ENCODE data around the gene MRPS24.
A peak's percentile ranks its signal among the peaks of the same experiment; 100 is the strongest.
"Not testable (repeated sequence)": the region's sequence is repeated elsewhere in the genome, so short reads cannot be mapped to it uniquely, and the experiment has no call there.

MRPS24 gene

DNA sequence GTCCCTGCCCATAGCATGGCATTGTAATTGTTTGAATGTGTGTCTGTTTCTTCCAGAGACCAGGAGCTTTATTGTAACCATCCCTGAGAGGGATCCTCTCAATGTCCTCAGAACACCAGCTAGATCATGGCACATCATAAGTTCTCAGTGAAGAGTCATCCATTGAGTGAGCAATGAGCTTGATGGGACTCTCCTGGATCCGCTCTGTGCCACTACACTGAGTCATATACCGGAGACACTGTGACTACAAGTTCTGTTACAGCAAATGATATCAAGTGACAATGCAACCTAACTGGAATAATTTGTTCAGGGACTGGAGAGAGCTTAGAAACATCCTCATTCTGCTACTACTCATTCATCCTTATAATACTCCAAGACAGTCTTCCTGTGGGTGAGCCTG is 25.1 kb downstream of the MRPS24 start:
- TF ChIP-seq CTCF (IDR thresholded peaks at IDR 0.05; ENCODE audit: control insufficient read depth, extremely low read depth, insufficient read depth) = no peak
- H3K4me3 ChIP-seq (ENCODE audit: low read depth, low read length) = no peak overlapping the region
- DNase-seq (ENCODE audit: low read depth) = no peak

- no peak for TF ChIP-seq CTCF (IDR thresholded peaks at IDR 0.05; ENCODE audit: control insufficient read depth, extremely low read depth, insufficient read depth)
- no peak overlapping the region for H3K4me3 ChIP-seq (ENCODE audit: low read depth, low read length)
- DNase-seq (ENCODE audit: low read depth) = no peak
Observed at GRCh38 chr7:43843296-43843695, 26.0 kb downstream of the MRPS24 start.

DNA sequence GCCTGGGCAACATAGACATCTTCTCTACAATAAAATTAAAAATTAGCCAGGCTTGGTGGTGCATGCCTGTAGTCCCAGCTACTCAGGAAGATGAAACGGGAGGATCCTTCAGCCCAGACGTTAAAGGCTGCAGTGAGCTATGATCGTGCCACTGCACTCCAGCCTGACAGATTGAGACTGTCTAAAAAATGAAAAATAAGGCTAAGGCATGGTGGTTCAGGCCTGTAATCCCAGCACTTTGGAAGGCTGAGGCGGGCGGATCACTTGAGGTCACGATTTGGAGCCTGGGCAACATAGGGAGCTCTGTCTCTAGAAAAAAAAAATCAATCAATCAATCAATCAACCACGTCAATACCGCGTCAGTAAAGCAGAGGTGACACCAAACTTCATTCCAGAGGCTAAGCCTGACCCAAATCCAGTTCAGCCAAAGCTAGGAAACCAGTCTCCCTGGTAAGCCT is 31.1 kb downstream of the MRPS24 start:
- no peak for DNase-seq (ENCODE audit: low read depth)
- H3K4me3 ChIP-seq (ENCODE audit: low read depth, low read length) = no peak overlapping the region
- no peak for TF ChIP-seq CTCF (IDR thresholded peaks at IDR 0.05; ENCODE audit: control insufficient read depth, extremely low read depth, insufficient read depth)

GRCh38 chr7:43834463-43835251 is 34.7 kb downstream of the MRPS24 start:
- TF ChIP-seq CTCF (IDR thresholded peaks at IDR 0.05; ENCODE audit: control insufficient read depth, extremely low read depth, insufficient read depth) = no peak
- H3K4me3 ChIP-seq (ENCODE audit: low read depth, low read length) = 0 out of 2 replicates have a peak overlapping the region, but pooled peaks have one; percentile 0
- no peak for DNase-seq (ENCODE audit: low read depth)

DNA sequence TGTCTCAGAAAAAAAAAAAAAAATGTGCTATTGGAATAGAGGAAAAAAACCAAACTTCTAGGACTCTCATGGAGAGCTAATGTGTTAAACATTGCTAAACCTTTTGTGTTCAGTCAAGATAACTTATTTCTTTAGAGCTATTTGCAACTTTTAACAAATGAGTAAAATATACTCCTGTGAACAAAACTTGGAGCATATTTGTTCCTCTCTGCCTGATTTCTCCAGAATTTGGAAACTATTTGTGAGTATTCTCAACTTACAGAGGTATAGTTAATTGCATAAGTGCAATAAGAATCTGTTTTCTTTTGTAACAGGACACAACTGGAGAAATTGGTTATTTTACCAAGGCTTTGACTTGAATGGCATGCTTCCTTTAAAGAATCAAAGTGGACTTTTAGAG is 38.4 kb downstream of the MRPS24 start:
- DNase-seq (ENCODE audit: low read depth); H3K4me3 ChIP-seq (ENCODE audit: low read depth, low read length): not testable (repeated sequence)

- no peak for TF ChIP-seq CTCF (IDR thresholded peaks at IDR 0.05; ENCODE audit: control insufficient read depth, extremely low read depth, insufficient read depth)
- no peak for DNase-seq (ENCODE audit: low read depth)
- no peak overlapping the region for H3K4me3 ChIP-seq (ENCODE audit: low read depth, low read length)
Observed at GRCh38 chr7:43825391-43825808, 43.9 kb downstream of the MRPS24 start.

DNA sequence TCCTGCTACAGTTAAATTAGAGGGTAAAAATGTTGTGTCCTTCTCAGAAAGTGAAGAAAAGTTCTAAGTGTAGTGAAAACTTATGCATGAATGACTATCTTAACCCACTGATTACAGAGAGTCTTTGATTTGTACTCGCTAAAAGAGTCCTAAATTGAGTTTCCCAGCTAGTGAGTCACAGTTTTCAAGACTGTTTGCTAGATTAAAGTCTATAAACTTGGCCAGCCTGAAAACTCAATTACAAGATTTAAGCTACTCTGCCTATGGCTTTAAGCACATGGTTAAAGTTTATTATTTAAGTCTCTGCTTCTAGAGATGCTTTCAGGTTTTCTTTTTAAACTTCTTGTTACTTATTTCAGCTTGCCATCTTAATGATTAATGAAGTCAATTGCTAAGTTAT is 44.4 kb downstream of the MRPS24 start:
- no peak overlapping the region for H3K4me3 ChIP-seq (ENCODE audit: low read depth, low read length)
- TF ChIP-seq CTCF (IDR thresholded peaks at IDR 0.05; ENCODE audit: control insufficient read depth, extremely low read depth, insufficient read depth) = no peak
- no peak for DNase-seq (ENCODE audit: low read depth)

GRCh38 chr7:43824513-43824912 is 44.8 kb downstream of the MRPS24 start:
- H3K4me3 ChIP-seq (ENCODE audit: low read depth, low read length); DNase-seq (ENCODE audit: low read depth): not testable (repeated sequence)

All from LNCaP clone FGC (cell line).